OCI-LY7 (cell line): Measurements from ENCODE around the gene CRELD2. TPM values are rescaled to one million over a fixed set of nuclear protein-coding genes. Genes with fewer than 3 reads are reported as not detected.

Experiments used
- BruUV-seq: library from RNA; stranded (reverse); fragments of 400-500 nt; replicated peaks from 2 replicates; lab custom pipeline; 2021; lab: Mats Ljungman, UMichigan
- CTCF ChIA-PET: fragments of 300-600 bp; sonication (Branson Sonifier 250); formaldehyde crosslinking; loops from one replicate; lab custom pipeline; 2022; ENCODE audit warnings: antibody characterized with exemption; ENCODE audit not compliant: unreplicated experiment; lab: Charles Lee
- POLR2A ChIA-PET: fragments of 300-600 bp; sonication (Branson Sonifier 250); formaldehyde crosslinking; loops from one replicate; lab custom pipeline; 2022; ENCODE audit warnings: antibody characterized with exemption; lab: Charles Lee
- DNase-seq: peaks from one replicate; pipeline ENCODE4 v3.0.0-alpha.2; 2015; ENCODE audit warnings: low spot score
- H2AFZ ChIP-seq: fragments of 200-600 bp; sonication (generic), shearing (Covaris generic); 2 replicates; pipeline ENCODE4 v1.6.1; 2014; ENCODE audit warnings: mild to moderate bottlenecking, antibody characterized with exemption, low read length, moderate library complexity
- H3K27ac ChIP-seq: fragments of 200-600 bp; sonication (generic); 2 replicates; pipeline ENCODE4 v1.5.1; 2014; ENCODE audit warnings: mixed run types, low read depth, mild to moderate bottlenecking, moderate library complexity, low read length, inconsistent platforms; ENCODE audit not compliant: poor library complexity, severe bottlenecking
- H3K36me3 ChIP-seq: fragments of 200-600 bp; sonication (generic); 2 replicates; pipeline ENCODE4 v1.6.1; 2014; ENCODE audit warnings: mild to moderate bottlenecking, antibody characterized with exemption, low read length, moderate library complexity, mixed read lengths; ENCODE audit not compliant: insufficient read depth
- H3K4me1 ChIP-seq: fragments of 200-600 bp; sonication (generic); 2 replicates; pipeline ENCODE4 v1.5.1; 2014; ENCODE audit warnings: mild to moderate bottlenecking, low read length; ENCODE audit not compliant: insufficient read depth, poor library complexity, severe bottlenecking
- H3K4me2 ChIP-seq: fragments of 200-600 bp; sonication (generic); 2 replicates; pipeline ENCODE4 v1.6.1; 2014; ENCODE audit warnings: mild to moderate bottlenecking, low read length
- H3K4me3 ChIP-seq: fragments of 200-600 bp; sonication (generic); 2 replicates; pipeline ENCODE4 v1.5.1; 2014; ENCODE audit warnings: mild to moderate bottlenecking, low read depth, low read length; ENCODE audit not compliant: poor library complexity, severe bottlenecking
- H3K79me2 ChIP-seq: fragments of 200-600 bp; sonication (generic); 2 replicates; pipeline ENCODE4 v1.6.1; 2016; ENCODE audit warnings: low read depth, mild to moderate bottlenecking, low read length, moderate library complexity, mixed read lengths; ENCODE audit not compliant: insufficient read depth
- H3K9me2 ChIP-seq: fragments of 200-600 bp; sonication (generic); 2 replicates; pipeline ENCODE4 v1.6.1; 2016; ENCODE audit warnings: mild to moderate bottlenecking, low read length, mixed read lengths; ENCODE audit not compliant: insufficient read depth
- H3K9me3 ChIP-seq: fragments of 200-600 bp; sonication (generic); 2 replicates; pipeline ENCODE4 v1.6.1; 2014; ENCODE audit warnings: mild to moderate bottlenecking, mixed run types, low read length, mixed read lengths
- H4K20me1 ChIP-seq: fragments of 200-600 bp; sonication (generic); 2 replicates; pipeline ENCODE4 v1.6.1; 2014; ENCODE audit warnings: mild to moderate bottlenecking, antibody characterized with exemption, low read length, moderate library complexity, mixed read lengths; ENCODE audit not compliant: insufficient read depth
- EZH2phosphoT487 ChIP-seq: fragments of 200-600 bp; sonication (generic); IDR thresholded peaks from 2 replicates; pipeline ENCODE4 v1.6.1; 2018; ENCODE audit warnings: low read depth, borderline replicate concordance, mild to moderate bottlenecking, mixed run types, antibody characterized with exemption, low read length, moderate library complexity, mixed read lengths
- intact Hi-C: fragments of 100-400 bp; cut with micrococcal nuclease; formaldehyde crosslinking; loops from one replicate; pipeline ENCODE4 v1.10.0; 2022; ENCODE audit not compliant: unreplicated experiment
- total RNA-seq, 2 experiments: library from RNA; depleted of rRNA in 1 of 2; stranded (reverse); fragments of >200 nt in 1 of 2; shearing (Covaris generic) in 1 of 2; gene quantifications; 2 replicates each; pipeline ENCODE4 v1.2.3, GENCODE V29; 2014 to 2022
- TF ChIP-seq, protein P1 (sequence below): fragments of 200-600 bp; sonication (generic); conservative IDR thresholded peaks from 2 replicates; pipeline ENCODE4 v1.5.1; 2014; ENCODE audit warnings: mild to moderate bottlenecking, antibody characterized with exemption, low read length, moderate library complexity, mixed read lengths

The CRELD2 gene
- total RNA-seq, 2 experiments from 2014 or later: 32.0 to 32.5 TPM

- CTCF ChIA-PET: no interaction called here
Observed at GRCh38 chr22:49872347-49872746, 46.1 kb upstream of the CRELD2 start.

DNA sequence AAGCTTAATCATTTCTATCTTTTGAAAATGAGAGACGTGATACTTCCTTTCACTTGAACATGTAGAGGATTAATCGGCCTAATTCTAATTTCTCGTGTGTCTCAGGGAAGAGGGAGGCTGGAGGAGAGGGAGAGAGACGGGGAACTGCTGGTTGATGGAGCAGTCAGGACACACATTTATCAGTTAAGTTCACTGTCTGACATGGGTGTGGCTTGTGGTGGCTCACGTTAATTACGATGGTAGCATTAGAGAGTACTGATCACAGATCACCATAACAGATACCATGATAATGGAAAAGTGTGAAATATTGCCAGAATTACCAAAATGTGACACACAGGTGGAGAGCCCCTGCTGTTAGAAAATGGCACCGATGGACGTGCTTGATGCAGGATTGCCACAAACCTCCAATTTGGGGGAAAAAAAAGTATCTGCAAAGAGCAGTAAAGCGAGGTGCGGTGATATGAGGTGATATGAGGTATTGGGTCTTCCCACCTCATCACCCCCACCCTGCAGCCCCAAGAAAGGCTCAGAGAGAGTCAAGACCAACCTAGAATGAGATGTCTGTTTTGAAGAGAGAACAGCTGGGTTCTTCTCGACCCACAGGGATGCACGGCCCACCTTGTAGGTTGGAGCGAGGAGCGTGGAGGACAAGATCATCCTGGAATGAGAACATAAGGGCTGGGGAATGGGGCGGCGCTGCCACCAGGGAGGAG, 45.0 kb upstream of the CRELD2 start:
- ChIA-PET CTCF (no interaction called here), POLR2A (interaction anchor here (0.7 kb wide), 1 partner anchor 87 kb away, joined by 4 read pairs; no protein-coding TSS in a partner anchor)
- Histone ChIP-seq H3K4me1 (no peaks in the 10 kb centered on the region), H3K9me3 (peaks cover 14% of the 10 kb centered on the region; the same call in 1 of the 2 replicates), H3K79me2 (peaks cover 70% of the 10 kb centered on the region), H3K27ac (no peak overlapping the region), H2AFZ (no peak overlapping the region), H4K20me1 (no peaks in the 10 kb centered on the region), H3K4me2 (no peak overlapping the region), H3K36me3 (peaks cover 47% of the 10 kb centered on the region), H3K9me2 (no peaks in the 10 kb centered on the region), H3K4me3 (no peak overlapping the region)
- no TSS peak for BruUV-seq
- no peak for TF ChIP-seq EZH2phosphoT487
- TF ChIP-seq, protein P1, sequence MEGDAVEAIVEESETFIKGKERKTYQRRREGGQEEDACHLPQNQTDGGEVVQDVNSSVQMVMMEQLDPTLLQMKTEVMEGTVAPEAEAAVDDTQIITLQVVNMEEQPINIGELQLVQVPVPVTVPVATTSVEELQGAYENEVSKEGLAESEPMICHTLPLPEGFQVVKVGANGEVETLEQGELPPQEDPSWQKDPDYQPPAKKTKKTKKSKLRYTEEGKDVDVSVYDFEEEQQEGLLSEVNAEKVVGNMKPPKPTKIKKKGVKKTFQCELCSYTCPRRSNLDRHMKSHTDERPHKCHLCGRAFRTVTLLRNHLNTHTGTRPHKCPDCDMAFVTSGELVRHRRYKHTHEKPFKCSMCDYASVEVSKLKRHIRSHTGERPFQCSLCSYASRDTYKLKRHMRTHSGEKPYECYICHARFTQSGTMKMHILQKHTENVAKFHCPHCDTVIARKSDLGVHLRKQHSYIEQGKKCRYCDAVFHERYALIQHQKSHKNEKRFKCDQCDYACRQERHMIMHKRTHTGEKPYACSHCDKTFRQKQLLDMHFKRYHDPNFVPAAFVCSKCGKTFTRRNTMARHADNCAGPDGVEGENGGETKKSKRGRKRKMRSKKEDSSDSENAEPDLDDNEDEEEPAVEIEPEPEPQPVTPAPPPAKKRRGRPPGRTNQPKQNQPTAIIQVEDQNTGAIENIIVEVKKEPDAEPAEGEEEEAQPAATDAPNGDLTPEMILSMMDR: no peak
- no peak for DNase-seq
- intact Hi-C loops: no loop called here

More at GRCh38 chr22:49872347-49872746, 46.1 kb upstream of the CRELD2 start:
- Histone ChIP-seq H3K9me3 (peaks cover 18% of the 10 kb centered on the region; the same call in 1 of the 2 replicates), H3K27ac (no peak overlapping the region), H4K20me1 (no peaks in the 10 kb centered on the region), H3K79me2 (peaks cover 76% of the 10 kb centered on the region), H3K36me3 (peaks cover 47% of the 10 kb centered on the region), H3K4me2 (no peak overlapping the region), H2AFZ (no peak overlapping the region), H3K9me2 (no peaks in the 10 kb centered on the region), H3K4me3 (no peak overlapping the region), H3K4me1 (no peaks in the 10 kb centered on the region)
- POLR2A ChIA-PET: interaction anchor here (0.7 kb wide), 1 partner anchor 86 kb away, joined by 4 read pairs; no protein-coding TSS in a partner anchor
- TF ChIP-seq, protein P1: no peak
- no peak for TF ChIP-seq EZH2phosphoT487
- no peak for DNase-seq
- no TSS peak for BruUV-seq
- intact Hi-C loops: no loop called here

DNA sequence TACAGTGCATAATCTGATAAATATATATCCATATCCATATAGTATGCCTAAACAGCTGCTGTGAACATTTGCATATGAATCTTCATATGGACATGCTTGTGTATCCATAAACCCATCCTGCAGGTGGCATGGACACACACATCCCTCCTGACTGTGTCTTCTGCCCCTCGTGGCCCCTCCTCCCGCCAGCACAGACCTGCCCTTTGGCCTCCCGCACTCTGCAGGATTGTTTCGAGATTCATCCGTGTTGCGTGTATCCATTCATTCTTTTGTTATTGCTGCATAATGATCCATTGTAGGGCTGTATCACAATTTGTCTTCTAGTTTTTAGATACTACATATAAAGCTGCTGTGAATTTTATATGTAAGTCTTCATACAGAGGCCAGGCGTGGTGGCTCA, 40.8 kb upstream of the CRELD2 start:
- BruUV-seq: no TSS peak
- no peaks in the 10 kb centered on the region for H4K20me1 ChIP-seq
- intact Hi-C loops: no loop called here

More for the DNA sequence above, 40.8 kb upstream of the CRELD2 start:
- Histone ChIP-seq H3K79me2 (peaks cover 59% of the 10 kb centered on the region; the same call in 1 of the 2 replicates), H3K4me2 (no peak overlapping the region), H3K27ac (no peak overlapping the region), H3K4me3 (no peak overlapping the region), H3K9me2 (no peaks in the 10 kb centered on the region), H3K4me1 (no peaks in the 10 kb centered on the region), H3K9me3 (no peaks in the 10 kb centered on the region), H3K36me3 (peaks cover 37% of the 10 kb centered on the region), H2AFZ (no peak overlapping the region)
- DNase-seq: no peak
- ChIA-PET CTCF (no interaction called here), POLR2A (interaction anchor here (0.6 kb wide), 1 partner anchor 99 kb away, joined by 3 read pairs; no protein-coding TSS in a partner anchor)
- TF ChIP-seq, protein P1: no peak
- TF ChIP-seq EZH2phosphoT487: no peak
